OCI-LY3 (cell line): ENCODE measurements around the gene SENP6.

Source experiments
- EZH2phosphoT487 ChIP-seq: fragments of 200-600 bp; shearing (Covaris generic); IDR thresholded peaks from 2 replicates; pipeline ENCODE4 v1.6.1; 2018; ENCODE audit warnings: antibody characterized with exemption, mixed run types, low read depth
- TF ChIP-seq, protein P1 (sequence below): fragments of 200-600, 300-600 bp; sonication (generic); IDR thresholded peaks from 2 replicates; pipeline ENCODE4 v1.5.1; 2014; ENCODE audit warnings: antibody characterized with exemption, low read length, low read depth

DNA sequence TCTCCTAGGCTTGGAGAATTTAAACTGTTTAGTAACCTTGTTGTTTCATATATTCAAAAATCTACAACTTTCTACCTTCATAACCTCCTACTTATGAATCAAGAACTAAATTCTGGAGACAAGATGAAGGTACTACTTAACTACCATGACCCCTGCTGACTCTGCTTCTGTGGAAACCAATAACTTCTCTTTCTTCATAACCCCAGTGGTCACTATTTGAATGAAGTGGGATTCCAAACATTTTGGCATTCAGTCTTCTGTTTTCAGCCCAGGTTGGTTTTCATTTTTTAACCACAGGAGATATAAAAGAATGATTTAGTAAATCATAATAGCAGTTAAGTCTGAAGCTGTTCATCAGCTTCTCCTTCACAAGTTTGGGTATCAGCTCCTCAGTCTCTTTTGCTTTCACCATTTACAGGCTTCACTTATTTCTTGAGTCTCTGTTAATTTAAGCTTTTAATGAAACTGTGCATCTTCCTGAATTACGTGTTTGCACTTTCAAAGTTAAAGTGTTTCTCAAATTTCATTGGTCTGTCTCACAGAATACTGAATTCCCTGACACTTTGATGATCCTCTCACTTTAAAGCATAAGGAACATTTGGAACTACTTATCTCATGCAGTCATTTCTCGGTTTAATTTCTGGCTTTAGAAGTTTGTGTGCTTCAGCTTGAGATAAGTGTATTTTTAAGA is 9.5 kb downstream of the SENP6 start:
- TF ChIP-seq, protein P1, sequence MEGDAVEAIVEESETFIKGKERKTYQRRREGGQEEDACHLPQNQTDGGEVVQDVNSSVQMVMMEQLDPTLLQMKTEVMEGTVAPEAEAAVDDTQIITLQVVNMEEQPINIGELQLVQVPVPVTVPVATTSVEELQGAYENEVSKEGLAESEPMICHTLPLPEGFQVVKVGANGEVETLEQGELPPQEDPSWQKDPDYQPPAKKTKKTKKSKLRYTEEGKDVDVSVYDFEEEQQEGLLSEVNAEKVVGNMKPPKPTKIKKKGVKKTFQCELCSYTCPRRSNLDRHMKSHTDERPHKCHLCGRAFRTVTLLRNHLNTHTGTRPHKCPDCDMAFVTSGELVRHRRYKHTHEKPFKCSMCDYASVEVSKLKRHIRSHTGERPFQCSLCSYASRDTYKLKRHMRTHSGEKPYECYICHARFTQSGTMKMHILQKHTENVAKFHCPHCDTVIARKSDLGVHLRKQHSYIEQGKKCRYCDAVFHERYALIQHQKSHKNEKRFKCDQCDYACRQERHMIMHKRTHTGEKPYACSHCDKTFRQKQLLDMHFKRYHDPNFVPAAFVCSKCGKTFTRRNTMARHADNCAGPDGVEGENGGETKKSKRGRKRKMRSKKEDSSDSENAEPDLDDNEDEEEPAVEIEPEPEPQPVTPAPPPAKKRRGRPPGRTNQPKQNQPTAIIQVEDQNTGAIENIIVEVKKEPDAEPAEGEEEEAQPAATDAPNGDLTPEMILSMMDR = no peak
- TF ChIP-seq EZH2phosphoT487 = no peak
